ENCODE results near the gene PARP11. TPM values are rescaled to one million over a fixed set of nuclear protein-coding genes. Genes with fewer than 3 reads are reported as not detected.

The PARP11 gene
- total RNA-seq, 1 experiment from 2014 or later: 11.3 TPM

GRCh38 chr12:3792623-3793288, 80.4 kb downstream of the PARP11 start:
- Histone ChIP-seq H3K14ac (ENCODE audit: insufficient read depth, low read length) (no peak overlapping the region), H3K4ac (ENCODE audit: low read depth, low read length) (no peak overlapping the region), H4K20me1 (ENCODE audit: control insufficient read depth, insufficient read depth, insufficient read length) (no peaks in the 10 kb centered on the region), H3K27ac (ENCODE audit: insufficient read length, low read depth, low read length) (no peak overlapping the region), H3K79me2 (ENCODE audit: insufficient read depth, low read length) (no peaks in the 10 kb centered on the region), H3K9me3 (ENCODE audit: control insufficient read depth, low read depth, low read length) (no peaks in the 10 kb centered on the region), H2BK120ac (ENCODE audit: low read depth, low read length, poor library complexity, severe bottlenecking) (no peak overlapping the region), H2AK5ac (ENCODE audit: insufficient read length, low read length) (no peak overlapping the region), H2BK15ac (ENCODE audit: low read depth, low read length) (no peak overlapping the region), H3K9ac (ENCODE audit: extremely low read depth, insufficient read length, low read length) (peak overlapping the region; percentile 26), H3K18ac (ENCODE audit: insufficient read length, low read depth, low read length) (peak overlapping the region; percentile 2), H2BK20ac (ENCODE audit: low read depth, low read length, poor library complexity, severe bottlenecking) (no peak overlapping the region), H2AFZ (ENCODE audit: low read length) (no peak overlapping the region), H3K4me1 (ENCODE audit: insufficient read depth, low read length) (peaks cover 8% of the 10 kb centered on the region; the same call in 1 of the 2 replicates), H4K5ac (ENCODE audit: insufficient read length, low read depth, low read length) (no peak overlapping the region), H3K27me3 (ENCODE audit: insufficient read depth, low read length) (no peaks in the 10 kb centered on the region), H4K8ac (replicated peaks; ENCODE audit: insufficient read length, low read depth, low read length) (no peak overlapping the region), H3T11ph (ENCODE audit: low read length) (no peak overlapping the region), H3K23ac (ENCODE audit: insufficient read length, low read depth, low read length) (no peak overlapping the region), H3K56ac (ENCODE audit: insufficient read length, low read depth, low read length) (no peak overlapping the region), H2BK12ac (ENCODE audit: insufficient read length, low read depth, low read length) (no peak overlapping the region), H3K4me2 (ENCODE audit: insufficient read depth, insufficient read length, low read length) (peak overlapping the region; percentile 22), H3K23me2 (ENCODE audit: insufficient read length, low read depth, low read length, poor library complexity, severe bottlenecking) (no peaks in the 10 kb centered on the region), H2BK5ac (ENCODE audit: insufficient read length, low read length) (no peak overlapping the region), H3K79me1 (ENCODE audit: insufficient read depth, low read depth, low read length, poor library complexity, severe bottlenecking) (no peaks in the 10 kb centered on the region), H4K91ac (ENCODE audit: insufficient read length, low read depth, low read length) (no peak overlapping the region)
- Mint-ChIP-seq H3K27ac (peak overlapping the region; percentile 20 to 43 (median 36); a peak in 4 of 7 replicates), H3K4me1 (peaks cover 21 to 32% of the 10 kb centered on the region in 2 experiments), H3K36me3 (ENCODE audit: insufficient read depth in 1 of 3, low read depth in 3 of 3) (peaks cover 0 to 4% (median 0%) of the 10 kb centered on the region in 3 experiments; a peak in 3 of 7 replicates), H3K4me3 (no peak overlapping the region), H3K9me3 (peaks cover 3 to 4% of the 10 kb centered on the region in 2 experiments; a peak in 3 of 5 replicates), H3K27me3 (ENCODE audit: low read depth) (no peaks in the 10 kb centered on the region)
- TF ChIP-seq CTCF (conservative IDR thresholded peaks at IDR 0.05): no peak
- WGBS (ENCODE audit: extremely low coverage, insufficient read length, low lambda C conversion rate): 100% methylated on average over 1 of the region's 10 CpGs
- DNase-seq: no peak

Data from H9 (cell line).